Stimulated activated CD8-positive, alpha-beta memory T cell treated with anti-CD3 and anti-CD28 coated beads, Interleukin-7, amount 100 ng/mL, for 24 hours (primary cell): ENCODE results near the gene NDST1.

Experiments
- DNase-seq: peaks from one replicate; pipeline ENCODE4 v3.0.0-alpha.2; 2020; ENCODE audit warnings: low read depth

NDST1 gene

DNA sequence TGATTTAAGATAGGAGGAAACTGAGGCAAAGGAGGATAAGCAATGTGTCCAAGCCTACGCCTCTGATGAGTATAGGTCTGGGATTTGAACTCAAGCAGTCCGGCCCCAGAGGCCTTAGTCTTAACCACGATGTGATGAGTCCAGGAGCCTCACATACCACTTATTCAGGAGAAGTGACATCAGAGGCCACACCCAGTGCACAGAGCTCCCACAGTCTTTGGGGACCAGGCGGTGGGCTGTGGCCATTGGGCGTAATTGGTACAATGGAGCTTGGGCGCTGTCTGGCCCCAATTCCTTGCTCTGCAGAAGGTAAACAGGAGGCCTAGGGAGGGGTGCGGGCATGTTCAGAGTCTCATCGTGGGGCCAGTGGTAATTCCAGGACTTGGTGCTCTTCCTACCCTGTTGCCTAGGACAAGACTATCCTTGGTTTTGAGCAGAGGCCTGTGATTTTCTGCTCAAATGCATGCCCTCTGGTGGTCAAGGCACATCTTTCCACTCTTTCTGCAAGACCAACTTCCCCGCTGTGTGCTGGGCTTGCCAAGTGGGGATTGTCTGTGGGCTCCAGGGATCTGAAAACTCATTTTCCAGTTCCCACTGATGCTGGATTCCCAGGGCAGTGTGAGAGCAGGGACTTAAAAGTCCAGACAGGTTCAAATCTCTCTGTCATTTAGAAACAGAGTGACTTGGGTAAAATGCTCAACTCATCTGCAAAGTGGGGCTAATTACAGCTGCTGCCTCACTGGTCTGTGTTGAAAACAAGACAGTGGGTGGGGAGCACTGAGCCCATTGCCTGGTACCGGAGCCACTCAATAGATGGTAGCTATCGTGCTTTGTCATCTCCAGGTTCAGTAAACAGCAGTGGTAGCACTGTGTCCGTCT, 15.8 kb downstream of the NDST1 start:
- DNase-seq, result no peak

DNA sequence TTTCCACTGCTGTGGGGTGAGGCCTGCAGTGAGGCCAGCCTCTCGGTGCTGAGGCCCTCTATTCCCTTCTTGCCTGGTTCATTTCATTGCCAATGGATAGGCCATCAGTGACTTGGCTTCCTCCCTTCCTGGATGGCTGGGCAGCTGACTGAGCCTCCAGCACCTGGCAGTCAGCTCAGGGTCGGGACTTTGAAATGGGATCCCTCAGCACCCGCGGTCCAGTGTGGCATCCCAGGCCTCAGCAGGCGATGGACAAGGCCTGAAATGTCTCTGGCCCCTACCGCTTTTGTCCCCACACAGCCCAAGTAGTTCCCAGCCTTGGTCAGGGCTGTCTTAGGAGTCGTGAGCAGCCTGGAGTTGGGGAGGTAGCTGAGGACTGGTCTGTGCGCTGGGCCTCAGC, 17.2 kb downstream of the NDST1 start:
- DNase-seq, result no peak

DNA sequence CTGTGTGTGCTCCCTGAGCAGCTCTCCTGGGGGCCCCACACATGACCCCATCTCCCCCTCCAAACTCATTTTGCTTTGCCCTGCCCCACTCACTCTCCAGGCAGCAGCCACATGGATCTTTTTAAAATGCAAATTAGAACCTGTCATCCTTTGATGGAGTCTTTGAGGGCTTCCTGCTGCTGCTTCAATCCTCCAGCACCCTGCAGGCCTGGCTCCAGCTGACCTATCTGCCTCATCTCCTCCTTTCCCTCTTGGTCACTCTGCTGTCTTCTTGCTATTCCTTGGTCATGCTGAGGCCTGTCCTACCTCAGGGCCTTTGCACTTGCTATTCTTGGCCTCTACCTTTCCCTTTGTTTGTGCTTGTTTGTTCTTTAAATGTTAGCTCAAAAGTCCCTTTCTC, 17.9 kb downstream of the NDST1 start:
- no peak for DNase-seq

DNA sequence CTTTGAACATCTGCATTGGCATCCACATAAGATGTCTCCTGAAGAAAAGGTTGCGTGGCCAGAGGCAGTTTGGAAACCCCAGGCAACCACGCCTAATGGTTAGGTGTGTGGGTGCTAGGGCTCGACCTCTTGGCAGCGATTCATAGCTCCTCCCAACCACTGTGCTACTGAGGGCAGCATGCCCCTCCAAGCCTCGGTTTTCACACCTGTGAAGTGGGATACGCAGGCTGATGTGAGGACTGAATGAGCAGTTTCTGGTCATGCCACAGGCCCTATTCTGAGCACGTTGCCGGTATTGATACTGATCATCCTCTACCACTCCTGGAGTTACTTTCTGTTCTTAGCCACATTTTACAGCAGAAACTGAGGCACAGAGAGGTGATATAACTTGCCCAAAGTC, 19.1 kb downstream of the NDST1 start:
- no peak for DNase-seq

DNA sequence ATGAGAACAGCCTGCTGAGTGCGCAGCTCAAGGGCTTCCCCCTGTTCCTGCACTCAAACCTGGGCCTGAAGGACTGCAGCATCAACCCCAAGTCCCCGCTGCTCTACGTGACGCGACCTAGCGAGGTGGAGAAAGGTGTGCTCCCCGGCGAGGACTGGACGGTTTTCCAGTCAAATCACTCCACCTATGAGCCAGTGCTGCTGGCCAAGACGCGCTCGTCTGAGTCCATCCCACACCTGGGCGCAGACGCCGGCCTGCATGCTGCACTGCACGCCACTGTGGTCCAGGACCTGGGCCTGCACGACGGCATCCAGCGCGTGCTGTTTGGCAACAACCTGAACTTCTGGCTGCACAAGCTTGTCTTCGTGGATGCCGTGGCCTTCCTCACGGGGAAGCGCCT, 19.9 kb downstream of the NDST1 start:
- DNase-seq, result no peak

DNA sequence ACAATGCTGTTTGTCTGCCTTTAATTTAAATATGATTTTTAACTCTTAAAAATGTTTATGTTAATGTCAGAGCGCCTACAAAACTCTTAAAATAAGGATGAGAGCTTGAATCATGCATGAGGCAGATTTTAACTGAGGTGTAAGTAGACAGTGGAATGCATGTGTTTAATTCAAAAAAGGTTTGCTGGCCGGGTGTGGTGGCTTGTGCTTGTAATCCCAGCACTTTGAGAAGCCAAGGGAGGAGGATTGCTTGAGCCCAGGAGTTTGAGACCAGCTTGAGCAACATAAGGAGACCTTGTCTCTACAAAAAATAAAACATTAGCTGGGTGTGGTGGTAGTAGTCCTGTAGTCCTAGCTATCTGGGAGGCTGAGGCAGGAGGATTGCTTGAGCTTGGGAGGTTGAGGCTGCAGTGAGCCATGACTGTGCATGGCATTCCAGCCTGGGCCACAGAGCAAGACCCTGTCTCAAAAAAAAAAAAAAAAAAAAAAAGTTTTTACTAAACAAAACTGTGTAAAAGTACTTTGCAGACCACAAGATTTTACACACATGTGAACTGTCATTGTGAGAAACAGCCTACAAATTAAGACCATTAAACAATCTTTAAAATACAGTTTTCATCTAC, 21.1 kb downstream of the NDST1 start:
- no peak for DNase-seq

DNA sequence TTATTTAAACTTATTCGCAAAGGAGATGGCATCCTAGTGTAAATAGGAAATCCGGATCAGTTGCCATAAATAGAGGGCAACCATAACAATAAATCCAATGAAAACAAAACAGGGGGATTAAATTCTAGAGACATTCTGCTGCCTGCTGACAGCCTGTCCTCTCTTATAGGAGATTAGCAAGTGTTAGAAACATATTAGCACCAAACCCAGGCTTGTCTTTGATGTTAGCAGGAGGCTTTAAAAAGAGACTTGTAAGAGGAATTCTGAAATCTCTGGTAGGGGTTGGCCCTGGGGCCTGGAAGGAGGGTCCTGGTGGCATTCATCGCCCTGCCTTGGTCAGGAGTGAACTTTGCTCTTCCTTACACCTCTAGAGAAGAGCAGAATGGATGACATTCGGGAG, 21.6 kb downstream of the NDST1 start:
- no peak for DNase-seq

DNA sequence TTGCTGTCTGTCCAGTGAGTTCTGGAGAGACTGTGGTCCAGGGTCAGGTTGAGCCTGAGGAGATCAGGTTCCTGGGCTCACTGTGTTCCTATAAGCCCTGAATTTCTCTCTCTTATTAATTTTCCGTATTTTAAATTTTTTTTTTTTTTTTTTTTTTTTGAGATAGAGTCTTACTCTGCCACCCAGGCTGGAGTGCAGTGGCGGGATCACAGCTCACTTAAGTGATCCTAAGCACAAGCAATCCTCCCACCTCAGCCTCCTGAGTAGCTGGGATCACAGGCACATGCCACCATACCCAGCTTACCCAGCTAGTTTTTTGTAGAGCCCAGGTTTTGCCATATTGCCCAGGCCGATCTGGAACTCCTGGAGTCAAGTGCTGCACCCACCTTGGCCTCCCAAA, 22.5 kb downstream of the NDST1 start:
- DNase-seq, result no peak

DNA sequence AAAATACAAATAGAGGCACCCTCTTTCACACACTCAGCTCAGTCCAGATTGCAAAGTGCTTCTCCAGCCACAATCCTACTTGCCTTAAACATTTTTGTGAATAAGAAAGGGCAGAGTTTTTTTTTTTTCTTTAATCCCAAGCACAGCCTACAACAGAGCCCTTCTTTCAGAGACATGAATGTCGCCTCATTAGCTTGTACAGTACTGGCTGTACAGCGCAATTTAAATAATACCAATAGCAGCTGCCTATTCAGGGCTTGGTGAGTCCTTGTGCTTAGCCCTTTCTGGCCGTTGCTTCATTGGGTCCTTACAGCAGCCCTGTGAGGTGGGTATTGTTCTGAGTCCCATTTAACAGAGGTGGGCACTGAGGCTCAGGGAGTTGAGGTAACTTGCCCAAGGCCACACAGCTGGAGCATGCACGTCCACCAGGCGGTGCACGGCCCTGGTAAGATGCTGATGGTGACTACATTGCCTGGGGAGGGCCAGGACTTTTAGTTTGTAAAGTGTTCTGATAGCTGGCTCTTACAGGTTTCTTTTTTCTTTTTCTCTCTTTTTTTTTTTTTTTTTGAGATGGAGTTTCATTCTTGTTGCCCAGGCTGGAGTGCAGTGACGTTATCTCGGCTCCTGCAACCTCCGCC, 23.1 kb downstream of the NDST1 start:
- no peak for DNase-seq

DNA sequence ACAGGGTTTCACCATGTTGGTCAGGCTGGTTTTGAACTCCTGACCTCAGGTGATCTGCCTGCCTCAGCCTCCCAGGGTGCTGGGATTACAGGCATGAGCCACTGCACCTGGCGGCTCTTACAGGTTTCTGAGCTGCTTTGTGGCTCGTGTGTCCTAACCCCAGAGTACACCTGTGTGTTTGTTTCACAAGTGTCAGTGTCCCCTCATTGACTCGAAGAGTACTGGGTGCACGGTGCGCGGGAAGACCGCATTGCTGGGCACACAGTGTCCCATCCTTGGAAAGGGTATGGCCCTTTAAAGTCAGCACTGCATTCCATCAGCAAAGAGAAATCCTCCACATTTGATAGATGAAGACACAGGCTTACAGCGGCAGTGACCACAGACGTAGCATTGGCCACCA, 23.8 kb downstream of the NDST1 start:
- no peak for DNase-seq

DNA sequence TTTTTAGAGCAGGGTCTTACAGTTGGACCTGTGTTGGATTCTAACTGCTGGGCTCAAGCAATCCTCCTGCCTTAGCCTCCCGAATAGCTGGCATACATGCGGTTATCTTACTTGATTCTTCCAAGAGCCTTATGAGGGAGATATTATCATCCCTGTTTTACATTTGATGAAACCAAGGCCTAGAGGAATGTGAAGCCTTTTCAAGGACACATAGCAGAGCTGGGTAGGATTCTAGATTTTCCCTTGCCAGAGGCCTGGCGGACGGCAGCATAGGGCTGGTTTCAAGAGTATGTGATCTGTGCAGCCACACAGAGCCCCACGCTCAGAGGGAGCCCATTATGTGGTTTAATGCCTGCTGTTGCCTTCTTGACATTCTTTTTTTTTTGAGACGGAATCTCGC, 24.2 kb downstream of the NDST1 start:
- DNase-seq, result no peak

DNA sequence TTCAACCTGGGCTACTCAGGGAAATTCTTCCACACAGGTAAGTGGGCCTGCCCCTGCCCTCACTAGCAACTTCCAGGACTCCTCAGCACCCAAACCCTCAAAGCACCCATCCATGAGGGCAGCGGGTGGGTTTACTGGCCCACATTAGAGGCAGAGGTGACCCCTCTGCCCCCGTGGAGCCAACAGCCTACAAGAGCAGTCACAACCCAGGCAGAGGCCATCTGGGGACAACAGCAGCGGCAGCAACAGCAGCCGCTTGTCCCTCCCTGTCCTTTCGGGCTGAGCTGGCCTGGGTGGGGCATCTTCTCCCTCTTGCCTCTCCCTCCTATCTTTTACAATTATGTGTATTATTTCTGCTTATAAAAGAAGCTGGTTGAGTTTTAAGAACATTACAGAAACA, 25.1 kb downstream of the NDST1 start:
- DNase-seq, result no peak

DNA sequence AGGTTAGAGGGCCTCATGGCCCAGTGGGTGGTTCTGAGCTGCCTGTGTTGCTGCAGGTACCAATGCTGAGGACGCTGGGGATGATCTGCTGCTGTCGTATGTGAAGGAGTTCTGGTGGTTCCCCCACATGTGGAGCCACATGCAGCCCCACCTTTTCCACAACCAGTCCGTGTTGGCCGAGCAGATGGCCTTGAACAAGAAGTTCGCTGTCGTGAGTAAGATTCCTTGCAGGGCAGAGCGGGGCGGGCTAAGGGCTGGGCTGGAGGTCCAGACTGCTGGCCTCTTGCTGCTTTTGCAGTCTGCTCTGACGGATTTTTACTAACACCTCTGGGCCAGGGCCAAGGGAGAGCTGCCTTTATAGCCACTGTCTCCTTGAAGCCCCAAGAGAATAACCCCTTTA, 26.9 kb downstream of the NDST1 start:
- no peak for DNase-seq

DNA sequence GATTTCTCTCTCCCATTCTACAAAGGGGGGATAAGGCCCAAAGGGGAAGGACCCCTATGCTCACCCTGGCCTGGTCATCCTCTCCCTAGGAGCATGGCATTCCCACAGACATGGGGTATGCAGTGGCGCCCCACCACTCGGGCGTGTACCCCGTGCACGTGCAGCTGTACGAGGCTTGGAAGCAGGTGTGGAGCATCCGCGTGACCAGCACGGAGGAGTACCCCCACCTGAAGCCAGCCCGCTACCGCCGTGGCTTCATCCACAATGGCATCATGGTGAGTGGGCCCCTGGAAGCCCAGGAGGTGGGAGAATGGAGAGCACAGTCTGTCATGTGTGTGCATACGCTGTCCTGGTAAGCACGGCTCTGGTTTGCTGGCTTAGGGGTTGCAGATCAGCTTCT, 27.7 kb downstream of the NDST1 start:
- DNase-seq, result no peak

DNA sequence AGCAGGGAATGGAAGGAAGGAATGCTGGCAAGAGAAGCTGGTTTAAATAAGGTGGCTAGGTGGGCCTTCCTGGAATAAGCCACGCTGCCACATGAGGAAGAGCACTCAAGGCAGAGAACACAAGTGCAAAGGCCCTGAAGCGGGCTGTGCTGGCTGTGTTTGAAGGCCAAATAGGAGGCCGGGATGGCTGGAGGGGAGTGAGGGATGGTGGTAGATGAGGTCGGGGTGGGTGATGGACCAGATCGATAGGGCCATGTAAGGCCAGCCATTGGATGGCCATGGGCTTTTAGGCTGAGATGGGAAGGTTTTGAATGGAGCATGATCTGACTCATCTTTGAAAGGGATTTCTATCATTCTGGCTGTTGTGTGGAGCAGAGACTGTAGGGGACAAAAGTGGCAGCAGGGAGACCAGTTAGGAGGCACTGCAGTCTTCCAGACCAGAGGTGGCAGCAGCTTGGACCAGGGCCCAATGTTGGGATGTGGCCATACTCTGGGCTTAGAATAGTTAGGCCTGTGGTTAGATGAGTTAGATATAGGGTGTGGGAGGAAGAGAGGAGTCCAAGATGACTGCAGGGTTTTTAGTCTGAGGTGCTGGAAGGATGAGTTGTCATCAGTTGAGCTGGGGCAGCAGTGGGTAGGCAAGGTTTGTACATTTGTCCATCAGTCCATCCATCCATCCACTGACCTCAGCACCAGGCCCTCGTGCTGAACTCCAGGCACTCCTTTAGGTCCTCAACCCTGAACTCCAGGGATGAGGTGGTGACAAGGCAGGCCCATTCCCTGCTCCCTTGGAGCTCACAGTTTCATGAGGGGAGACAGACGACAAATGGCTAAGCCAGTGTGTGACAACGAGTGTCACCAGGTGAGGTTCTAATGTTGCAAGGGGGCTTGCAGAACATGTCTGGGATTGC, 30.3 kb downstream of the NDST1 start:
- DNase-seq, result no peak

DNA sequence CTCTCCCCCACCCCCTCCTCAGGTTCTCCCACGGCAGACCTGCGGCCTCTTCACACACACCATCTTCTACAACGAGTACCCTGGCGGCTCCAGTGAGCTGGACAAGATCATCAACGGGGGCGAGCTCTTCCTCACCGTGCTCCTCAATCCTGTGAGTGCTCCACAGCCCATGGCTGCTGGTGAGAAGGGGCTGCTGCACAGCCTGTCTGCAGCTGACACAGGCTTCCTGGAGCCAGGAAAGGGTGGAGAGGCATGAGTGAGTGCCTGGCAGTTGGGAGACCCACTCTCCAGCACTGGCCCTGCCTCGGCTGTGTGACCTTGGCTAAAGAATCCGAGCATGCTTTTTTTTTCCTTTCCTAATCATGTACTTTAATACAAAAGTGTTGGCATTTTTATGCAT, 31.3 kb downstream of the NDST1 start:
- DNase-seq, result no peak

DNA sequence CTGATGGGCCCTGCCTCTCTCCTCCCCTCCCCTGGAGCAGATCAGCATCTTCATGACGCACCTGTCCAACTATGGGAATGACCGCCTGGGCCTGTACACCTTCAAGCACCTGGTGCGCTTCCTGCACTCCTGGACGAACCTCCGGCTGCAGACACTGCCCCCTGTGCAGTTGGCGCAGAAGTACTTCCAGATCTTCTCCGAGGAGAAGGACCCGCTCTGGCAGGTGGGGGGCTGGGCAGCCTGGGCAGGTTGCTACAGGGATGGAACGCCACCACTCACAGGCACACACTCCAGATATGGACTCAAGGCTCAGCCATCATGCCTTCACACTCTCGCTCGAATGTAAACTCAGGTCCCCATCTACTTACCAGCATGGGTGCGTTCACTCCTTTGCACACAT, 32.1 kb downstream of the NDST1 start:
- no peak for DNase-seq

DNA sequence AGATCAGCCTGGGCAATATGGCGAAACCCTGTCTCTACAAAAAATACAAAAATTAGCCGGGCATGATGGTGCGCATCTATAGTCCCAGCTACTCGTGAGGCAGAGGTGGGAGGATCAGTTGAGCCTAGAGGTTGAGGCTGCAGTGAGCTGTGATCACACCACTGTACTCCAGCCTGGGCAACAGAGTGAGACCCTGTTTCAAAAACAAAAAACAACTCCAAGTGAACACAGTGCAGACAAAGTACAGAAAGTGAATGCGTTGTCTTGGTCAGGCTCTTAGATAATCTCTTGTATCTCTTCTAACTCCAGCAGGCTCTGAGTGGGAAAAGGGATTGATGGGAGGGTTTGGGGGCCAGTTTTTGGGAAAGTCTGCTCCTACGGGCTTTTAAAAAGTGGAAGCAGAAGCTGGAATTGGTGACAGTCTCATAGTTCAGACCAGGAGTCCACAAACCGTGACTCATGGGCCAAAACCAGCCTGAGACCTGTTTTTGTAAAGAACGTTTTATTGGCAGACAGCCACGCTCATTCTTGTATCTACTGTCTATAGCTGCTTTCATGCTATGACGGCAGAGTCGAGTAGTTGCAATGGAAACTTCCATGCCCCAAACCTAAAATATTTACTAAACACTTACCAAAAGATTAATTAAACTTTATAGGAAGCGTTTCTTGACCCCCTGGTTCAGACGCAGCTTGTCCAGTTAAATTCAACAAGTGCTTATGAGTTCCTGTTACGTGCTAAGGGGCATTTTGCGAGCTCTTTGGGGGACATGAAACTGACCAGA, 32.9 kb downstream of the NDST1 start:
- no peak for DNase-seq

DNA sequence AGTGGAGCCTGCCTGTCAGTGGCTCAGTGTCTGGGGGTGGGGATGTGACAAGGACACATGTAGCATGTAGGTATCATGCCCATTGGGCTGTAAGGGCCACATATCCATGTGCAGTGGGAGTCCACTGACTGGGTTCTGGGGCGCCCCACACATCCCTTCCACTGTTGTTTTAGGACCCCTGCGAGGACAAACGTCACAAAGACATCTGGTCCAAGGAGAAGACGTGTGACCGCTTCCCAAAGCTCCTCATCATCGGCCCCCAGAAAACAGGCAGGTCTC, 33.4 kb downstream of the NDST1 start:
- no peak for DNase-seq

DNA sequence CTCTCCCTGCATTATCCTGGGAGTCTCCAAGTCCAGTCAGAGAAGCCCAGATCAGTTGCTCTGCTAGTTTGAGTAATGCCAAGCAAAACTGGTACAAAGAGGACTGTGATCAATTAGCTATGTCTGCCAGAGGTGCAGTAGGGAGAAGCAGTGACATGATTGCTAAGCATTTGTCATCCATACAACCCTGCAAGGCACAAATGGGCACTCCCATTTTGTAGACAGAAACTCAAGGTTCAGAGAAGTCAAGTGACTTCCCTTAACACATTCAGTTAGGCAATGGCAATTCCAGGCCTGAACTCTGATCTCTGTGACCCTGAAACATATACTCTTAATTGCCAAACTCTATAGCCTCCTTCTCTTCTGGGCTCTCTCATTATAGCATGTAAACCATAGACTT, 34.0 kb downstream of the NDST1 start:
- no peak for DNase-seq

DNA sequence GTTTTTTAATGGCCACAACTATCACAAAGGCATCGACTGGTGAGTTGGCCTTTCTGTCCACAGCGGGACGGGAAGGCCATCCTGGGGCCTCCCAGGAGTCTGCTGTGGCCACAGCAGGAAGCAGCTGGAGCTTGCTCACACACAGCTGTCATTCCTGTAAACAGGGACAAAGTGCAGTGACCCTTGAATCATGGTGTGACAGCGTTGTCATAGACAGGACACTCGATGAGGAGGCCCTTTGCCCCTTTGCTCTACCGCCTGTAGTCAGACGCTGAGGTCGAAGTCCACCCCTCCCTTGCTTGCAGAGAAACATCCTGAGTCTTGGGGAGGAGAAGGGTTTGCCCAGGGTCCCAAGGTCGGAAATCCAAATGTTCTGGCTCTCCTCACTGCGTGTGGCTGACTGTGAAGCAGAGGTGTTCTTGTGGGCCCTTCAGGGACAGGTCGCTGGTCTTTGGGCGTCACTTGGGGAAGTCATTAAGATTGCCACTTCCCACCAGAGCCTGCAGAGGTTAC, 35.1 kb downstream of the NDST1 start:
- DNase-seq, result no peak
